ENCODE data around the gene TCL1A. TPM values are rescaled to one million over a fixed set of nuclear protein-coding genes. Genes with fewer than 3 reads are reported as not detected.
"Not testable (repeated sequence)": the region's sequence is repeated elsewhere in the genome, so short reads cannot be mapped to it uniquely, and the experiment has no call there.

TCL1A gene
- total RNA-seq, 1 donor from 2014 or later, result not detected

GRCh38 chr14:95739356-95739755 lies 25.4 kb upstream of the TCL1A start:
- no peaks in the 10 kb centered on the region for H3K36me3 Mint-ChIP-seq (ENCODE audit: unreplicated experiment)
- peaks cover 3% of the 10 kb centered on the region for H3K9me3 Mint-ChIP-seq (ENCODE audit: unreplicated experiment)
- no peak overlapping the region for H3K27ac Mint-ChIP-seq (ENCODE audit: unreplicated experiment)
- peaks cover 1% of the 10 kb centered on the region for H3K27me3 Mint-ChIP-seq (ENCODE audit: unreplicated experiment)
- TF ChIP-seq CTCF (IDR thresholded peaks at IDR 0.05; ENCODE audit: partially characterized antibody, unreplicated experiment), result no peak
- no peaks in the 10 kb centered on the region for H3K4me1 Mint-ChIP-seq (ENCODE audit: low read depth, unreplicated experiment)
- no peak overlapping the region for H3K4me3 Mint-ChIP-seq (ENCODE audit: unreplicated experiment)
- DNase-seq, result no peak

- H3K9me3 Mint-ChIP-seq (ENCODE audit: unreplicated experiment), result no peaks in the 10 kb centered on the region
- no peak for TF ChIP-seq CTCF (IDR thresholded peaks at IDR 0.05; ENCODE audit: partially characterized antibody, unreplicated experiment)
- H3K27ac Mint-ChIP-seq (ENCODE audit: unreplicated experiment), result no peak overlapping the region
- H3K27me3 Mint-ChIP-seq (ENCODE audit: unreplicated experiment), result peaks cover 3% of the 10 kb centered on the region
- H3K4me3 Mint-ChIP-seq (ENCODE audit: unreplicated experiment), result no peak overlapping the region
- H3K36me3 Mint-ChIP-seq (ENCODE audit: unreplicated experiment), result no peaks in the 10 kb centered on the region
- H3K4me1 Mint-ChIP-seq (ENCODE audit: low read depth, unreplicated experiment), result no peaks in the 10 kb centered on the region
- no peak for DNase-seq
Observed at GRCh38 chr14:95733212-95733611, 19.3 kb upstream of the TCL1A start.

- Mint-ChIP-seq H3K27me3 (ENCODE audit: unreplicated experiment) (peaks cover 2% of the 10 kb centered on the region), H3K4me1 (ENCODE audit: low read depth, unreplicated experiment) (no peaks in the 10 kb centered on the region), H3K27ac (ENCODE audit: unreplicated experiment) (no peak overlapping the region), H3K9me3 (ENCODE audit: unreplicated experiment) (peaks cover 3% of the 10 kb centered on the region), H3K4me3 (ENCODE audit: unreplicated experiment) (no peak overlapping the region), H3K36me3 (ENCODE audit: unreplicated experiment) (peaks cover 5% of the 10 kb centered on the region)
- TF ChIP-seq CTCF (IDR thresholded peaks at IDR 0.05; ENCODE audit: partially characterized antibody, unreplicated experiment), result no peak
- DNase-seq, result no peak
Observed at GRCh38 chr14:95730126-95730525, 16.2 kb upstream of the TCL1A start.

- H3K27me3 Mint-ChIP-seq (ENCODE audit: unreplicated experiment); H3K27ac Mint-ChIP-seq (ENCODE audit: unreplicated experiment); H3K9me3 Mint-ChIP-seq (ENCODE audit: unreplicated experiment); DNase-seq; H3K36me3 Mint-ChIP-seq (ENCODE audit: unreplicated experiment); H3K4me1 Mint-ChIP-seq (ENCODE audit: low read depth, unreplicated experiment); H3K4me3 Mint-ChIP-seq (ENCODE audit: unreplicated experiment): not testable (repeated sequence)
Observed at GRCh38 chr14:95729402-95730028, 15.6 kb upstream of the TCL1A start.

- peaks cover 3% of the 10 kb centered on the region for H3K9me3 Mint-ChIP-seq (ENCODE audit: unreplicated experiment)
- no peak overlapping the region for H3K27ac Mint-ChIP-seq (ENCODE audit: unreplicated experiment)
- H3K27me3 Mint-ChIP-seq (ENCODE audit: unreplicated experiment), result peaks cover 3% of the 10 kb centered on the region
- peaks cover 21% of the 10 kb centered on the region for H3K36me3 Mint-ChIP-seq (ENCODE audit: unreplicated experiment)
- TF ChIP-seq CTCF (IDR thresholded peaks at IDR 0.05; ENCODE audit: partially characterized antibody, unreplicated experiment), result no peak
- H3K4me3 Mint-ChIP-seq (ENCODE audit: unreplicated experiment), result no peak overlapping the region
- DNase-seq, result no peak
- no peaks in the 10 kb centered on the region for H3K4me1 Mint-ChIP-seq (ENCODE audit: low read depth, unreplicated experiment)
Observed at GRCh38 chr14:95727056-95727700, 13.3 kb upstream of the TCL1A start.

Data from glutamatergic neuron (in vitro differentiated cells).